Esophagus squamous epithelium (tissue), 5 donors: ENCODE results near the gene PEX11G. TPM values are rescaled to one million over a fixed set of nuclear protein-coding genes. Genes with fewer than 3 reads are reported as not detected.

ENCODE experiments used
- DNase-seq: peaks from one replicate; lab custom pipeline; 2025; lab: John Stamatoyannopoulos, UW
- H3K27ac ChIP-seq, 4 donors: fragments of 200-600 bp; sonication (generic); one replicate each; pipeline ENCODE4 v1.5.1; 2016 to 2019; ENCODE audit warnings: mild to moderate bottlenecking in 1 of 4
- H3K27me3 ChIP-seq, 4 donors: fragments of 200-600 bp; sonication (generic); 1 replicate in 3 of 4; 2 replicates in 1 of 4; pipeline versions ENCODE4 v1.5.1 to v1.6.0; 2017 to 2021; ENCODE audit warnings: antibody characterized with exemption in 1 of 4
- H3K36me3 ChIP-seq, 3 donors: fragments of 200-600 bp; sonication (generic); one replicate each; pipeline ENCODE4 v1.5.1; 2016 to 2019
- H3K4me1 ChIP-seq, 3 donors: fragments of 200-600 bp; sonication (generic); one replicate each; pipeline ENCODE4 v1.5.1; 2017 to 2019
- H3K4me3 ChIP-seq, 4 donors: fragments of 200-600 bp; sonication (generic); 1 replicate in 3 of 4; 2 replicates in 1 of 4; pipeline ENCODE4 v1.5.1; 2016 to 2019; ENCODE audit warnings: mild to moderate bottlenecking in 2 of 4, moderate library complexity in 1 of 4
- H3K9me3 ChIP-seq, 3 donors: fragments of 200-600 bp; sonication (generic); one replicate each; pipeline ENCODE4 v1.5.1; 2016 to 2019
- POLR2A ChIP-seq, 4 donors: fragments of 450-650 bp; IDR thresholded peaks; one replicate each; pipeline ENCODE4 v1.6.1; 2017; ENCODE audit warnings: antibody characterized with exemption in 4 of 4, mild to moderate bottlenecking in 4 of 4, moderate library complexity in 3 of 4
- WGBS, 2 donors: methylation state at CpG; one replicate each; pipeline ENCODE4 v1.1.5; 2018; 5-methylcytosine and 5-hydroxymethylcytosine counted together
- intact Hi-C: fragments of 100-400 bp; cut with DNase I; formaldehyde crosslinking; loops from one replicate; pipeline ENCODE4 v1.15.0; 2022
- total RNA-seq, 4 donors: library from RNA; depleted of rRNA; stranded (reverse); fragments of >200 nt; gene quantifications; one replicate each; pipeline ENCODE4 v1.1.0, GENCODE V29; 2016
- TF ChIP-seq, protein P1 (sequence below), 6 experiments: fragments of 450-650 bp in 4 of 6; fragments of 200-600 bp in 2 of 6; sonication (generic) in 2 of 6; IDR thresholded peaks; one replicate each; pipeline ENCODE4 v1.5.1; 2016 to 2019; ENCODE audit warnings: antibody characterized with exemption in 6 of 6, mild to moderate bottlenecking in 4 of 6, moderate library complexity in 4 of 6
- donor health status: DM: yes; HTN: yes; CAD: no.

The PEX11G gene
- total RNA-seq, 4 donors from 2014 or later = 1.1 to 6.7 (median 4.1) TPM

GRCh38 chr19:7476777-7477494, 11.9 kb downstream of the PEX11G start:
- H3K36me3 ChIP-seq = peaks cover 0 to 14% (median 0%) of the 10 kb centered on the region in 3 donors
- DNase-seq = no peak
- no peaks in the 10 kb centered on the region for H3K27me3 ChIP-seq
- WGBS, 2 donors = 100% methylated on average over 2 of the region's 35 CpGs; no CpG with 5 or more reads in 1 of the 2 donors
- no peak for TF ChIP-seq POLR2A (IDR thresholded peaks at IDR 0.05)
- TF ChIP-seq, protein P1, sequence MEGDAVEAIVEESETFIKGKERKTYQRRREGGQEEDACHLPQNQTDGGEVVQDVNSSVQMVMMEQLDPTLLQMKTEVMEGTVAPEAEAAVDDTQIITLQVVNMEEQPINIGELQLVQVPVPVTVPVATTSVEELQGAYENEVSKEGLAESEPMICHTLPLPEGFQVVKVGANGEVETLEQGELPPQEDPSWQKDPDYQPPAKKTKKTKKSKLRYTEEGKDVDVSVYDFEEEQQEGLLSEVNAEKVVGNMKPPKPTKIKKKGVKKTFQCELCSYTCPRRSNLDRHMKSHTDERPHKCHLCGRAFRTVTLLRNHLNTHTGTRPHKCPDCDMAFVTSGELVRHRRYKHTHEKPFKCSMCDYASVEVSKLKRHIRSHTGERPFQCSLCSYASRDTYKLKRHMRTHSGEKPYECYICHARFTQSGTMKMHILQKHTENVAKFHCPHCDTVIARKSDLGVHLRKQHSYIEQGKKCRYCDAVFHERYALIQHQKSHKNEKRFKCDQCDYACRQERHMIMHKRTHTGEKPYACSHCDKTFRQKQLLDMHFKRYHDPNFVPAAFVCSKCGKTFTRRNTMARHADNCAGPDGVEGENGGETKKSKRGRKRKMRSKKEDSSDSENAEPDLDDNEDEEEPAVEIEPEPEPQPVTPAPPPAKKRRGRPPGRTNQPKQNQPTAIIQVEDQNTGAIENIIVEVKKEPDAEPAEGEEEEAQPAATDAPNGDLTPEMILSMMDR (IDR thresholded peaks at IDR 0.05) = no peak
- H3K27ac ChIP-seq = no peak overlapping the region
- H3K4me3 ChIP-seq = no peak overlapping the region
- peaks cover 0 to 8% (median 0%) of the 10 kb centered on the region in 3 donors for H3K4me1 ChIP-seq
- no peaks in the 10 kb centered on the region for H3K9me3 ChIP-seq
- intact Hi-C loops = no loop called here

GRCh38 chr19:7476241-7476640, 12.6 kb downstream of the PEX11G start:
- H3K27me3 ChIP-seq = no peaks in the 10 kb centered on the region
- H3K9me3 ChIP-seq = no peaks in the 10 kb centered on the region
- intact Hi-C loops = no loop called here
- TF ChIP-seq, protein P1 (IDR thresholded peaks at IDR 0.05) = no peak
- TF ChIP-seq POLR2A (IDR thresholded peaks at IDR 0.05) = no peak
- H3K4me1 ChIP-seq = peaks cover 0 to 8% (median 0%) of the 10 kb centered on the region in 3 donors
- no peak overlapping the region for H3K27ac ChIP-seq
- no peak overlapping the region for H3K4me3 ChIP-seq
- WGBS, 2 donors = 100% methylated on average over 1 to 2 of the region's 7 CpGs
- no peak for DNase-seq
- peaks cover 0 to 21% (median 0%) of the 10 kb centered on the region in 3 donors for H3K36me3 ChIP-seq

DNA sequence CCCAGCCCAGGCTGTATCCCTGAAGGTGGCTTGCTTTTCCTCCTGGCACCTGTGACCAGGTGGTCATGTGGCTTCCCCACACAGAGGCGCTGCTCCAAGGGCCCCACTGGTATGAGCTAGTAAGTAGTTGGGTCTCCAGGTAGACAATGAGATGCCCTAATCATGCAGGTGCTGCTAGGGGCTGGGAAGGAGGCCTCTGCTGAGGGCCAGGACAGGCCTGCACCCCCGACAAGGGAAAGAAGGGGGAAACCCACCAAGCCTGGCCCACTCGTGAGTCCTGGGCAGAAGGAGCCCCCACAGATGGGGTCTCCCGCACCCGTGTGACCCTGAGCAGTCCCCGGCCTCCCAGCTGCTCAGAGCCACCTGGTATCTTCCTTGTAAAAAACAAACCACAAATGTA, 13.2 kb downstream of the PEX11G start:
- Histone ChIP-seq H3K9me3 (no peaks in the 10 kb centered on the region), H3K4me3 (no peak overlapping the region), H3K4me1 (peaks cover 0 to 8% (median 0%) of the 10 kb centered on the region in 3 donors), H3K27ac (no peak overlapping the region), H3K36me3 (peaks cover 0 to 27% (median 0%) of the 10 kb centered on the region in 3 donors), H3K27me3 (no peaks in the 10 kb centered on the region)
- WGBS, 2 donors = no CpG with 5 or more reads among the region's 6 CpGs
- intact Hi-C loops = no loop called here
- TF ChIP-seq, protein P1 (IDR thresholded peaks at IDR 0.05) = no peak
- TF ChIP-seq POLR2A (IDR thresholded peaks at IDR 0.05) = no peak
- no peak for DNase-seq

DNA sequence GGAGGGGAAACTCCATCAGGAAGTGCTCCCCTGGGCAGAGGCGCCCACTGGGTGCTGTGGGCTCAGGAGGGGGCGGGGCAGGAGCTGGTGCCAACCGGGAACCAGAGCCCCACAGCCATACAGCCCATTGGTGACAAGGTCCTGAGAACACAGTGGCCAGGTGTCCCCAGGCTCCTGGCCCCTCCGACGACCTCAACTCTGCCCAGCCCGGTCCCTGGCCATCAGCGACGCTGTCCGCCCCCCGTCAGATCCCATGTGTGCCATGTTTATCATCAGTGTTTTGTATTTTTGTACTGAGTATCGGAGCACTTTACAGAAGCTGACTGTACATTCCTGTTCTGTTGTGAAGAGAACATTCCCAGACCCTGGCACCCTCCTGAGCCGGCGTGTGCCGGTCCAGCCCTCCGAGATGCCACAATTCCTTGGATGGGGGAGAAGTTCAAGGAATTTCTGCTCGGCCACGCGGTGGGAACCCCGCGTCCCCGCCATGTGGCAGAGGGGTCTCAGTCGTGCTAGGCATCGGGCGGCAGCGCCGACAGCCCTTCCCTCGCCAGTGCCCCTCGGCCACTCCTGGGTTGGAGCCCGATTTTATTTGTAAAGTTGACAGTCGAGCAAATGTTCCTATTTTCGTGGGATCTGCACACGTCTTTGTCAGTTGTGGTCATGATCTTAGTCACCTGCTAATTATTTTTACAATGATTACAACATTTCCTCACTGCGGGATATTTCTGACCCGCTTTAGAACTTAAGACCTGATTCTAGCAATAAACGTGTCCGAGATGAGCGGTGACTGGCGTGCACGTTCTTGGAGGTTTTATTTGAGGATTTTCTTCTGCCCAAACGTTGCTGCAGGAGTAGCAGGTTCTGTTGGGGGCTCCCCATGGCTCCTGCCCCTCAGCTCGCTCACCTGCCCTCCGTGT, 16.9 kb downstream of the PEX11G start:
- no peaks in the 10 kb centered on the region for H3K9me3 ChIP-seq
- WGBS, 2 donors = 85 to 90% methylated on average over 23 to 30 of the region's 42 CpGs
- H3K4me1 ChIP-seq = no peaks in the 10 kb centered on the region
- H3K4me3 ChIP-seq = no peak overlapping the region
- H3K27ac ChIP-seq = no peak overlapping the region
- intact Hi-C loops = no loop called here
- no peak for TF ChIP-seq POLR2A (IDR thresholded peaks at IDR 0.05)
- H3K36me3 ChIP-seq = peaks cover 16 to 64% (median 28%) of the 10 kb centered on the region in 3 donors
- no peaks in the 10 kb centered on the region for H3K27me3 ChIP-seq
- no peak for DNase-seq

DNA sequence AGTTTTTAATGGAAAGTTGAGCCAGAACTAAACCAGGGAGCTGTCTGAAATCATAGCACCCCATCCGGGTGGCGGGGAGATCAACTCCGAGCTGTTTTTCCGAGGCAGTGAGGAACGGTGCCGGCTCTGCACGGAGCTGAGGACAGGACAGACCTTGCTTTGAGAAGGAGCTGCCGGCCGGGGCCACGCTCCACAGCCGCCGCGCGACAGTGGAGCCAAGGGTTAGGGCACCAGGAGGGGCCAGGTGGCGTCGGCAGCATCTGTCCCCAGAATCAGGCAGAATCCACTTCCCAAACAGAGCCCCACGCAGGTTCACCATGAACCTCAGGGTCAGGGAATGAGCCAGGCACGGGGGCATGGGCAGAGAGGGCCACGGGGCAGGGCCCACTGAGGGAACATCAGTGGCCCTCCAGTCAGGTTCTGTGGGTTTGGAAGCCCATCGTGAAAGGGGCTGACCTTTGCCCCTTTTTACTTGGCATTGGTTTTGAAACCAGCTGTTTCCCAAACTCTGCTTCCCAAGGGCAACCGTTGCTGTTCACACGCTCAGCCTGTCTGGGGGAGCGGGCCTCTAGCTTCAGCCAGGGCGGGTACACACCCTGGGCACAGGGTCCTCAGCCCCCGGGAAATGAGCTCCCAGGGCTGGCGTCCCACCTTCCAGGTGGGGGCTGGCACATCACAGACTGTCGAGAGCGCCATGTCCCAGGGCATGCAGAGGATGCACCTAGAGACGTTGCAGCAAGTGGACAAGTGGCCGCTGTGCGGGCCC, 18.1 kb downstream of the PEX11G start:
- intact Hi-C loops = no loop called here
- TF ChIP-seq, protein P1 (IDR thresholded peaks at IDR 0.05) = no peak
- TF ChIP-seq POLR2A (IDR thresholded peaks at IDR 0.05) = no peak
- Histone ChIP-seq H3K4me1 (no peaks in the 10 kb centered on the region), H3K9me3 (no peaks in the 10 kb centered on the region), H3K4me3 (no peak overlapping the region), H3K27ac (no peak overlapping the region), H3K27me3 (no peaks in the 10 kb centered on the region), H3K36me3 (peaks cover 17 to 76% (median 28%) of the 10 kb centered on the region in 3 donors)
- 86 to 89% methylated on average over 9 to 13 of the region's 31 CpGs for WGBS, 2 donors
- no peak for DNase-seq
